ENCODE measurements around the gene ICAM4. TPM values are rescaled to one million over a fixed set of nuclear protein-coding genes. Genes with fewer than 3 reads are reported as not detected.
A peak's percentile ranks its signal among the peaks of the same experiment; 100 is the strongest.

The ICAM4 gene
- total and polyA plus RNA-seq, 7 experiments from 2014 or later, result 0.40 to 3.7 (median 0.73) TPM

DNA sequence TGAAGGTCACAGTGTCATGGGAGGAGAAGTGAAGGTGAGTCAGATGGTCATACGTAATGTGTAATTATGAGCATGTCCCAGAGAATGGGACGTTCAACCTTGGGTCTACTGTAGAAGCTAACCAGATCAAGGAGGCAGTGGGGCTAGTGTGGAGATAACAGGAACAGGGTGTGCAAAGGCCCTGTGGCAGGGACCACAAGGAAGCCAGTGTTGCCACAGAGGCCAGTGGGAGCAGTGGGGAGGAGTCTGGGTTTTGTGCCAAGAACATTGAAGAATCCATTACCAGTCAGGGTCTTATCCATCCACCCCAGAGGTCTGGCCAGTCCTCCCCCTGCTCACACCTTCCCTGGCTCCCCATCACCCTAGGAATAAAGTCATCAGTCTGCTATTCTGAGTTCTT, 31.4 kb upstream of the ICAM4 start:
- Histone ChIP-seq H3K27me3 (ENCODE audit: control insufficient read depth in 2 of 2, insufficient read depth in 2 of 2, low read length in 2 of 2) (no peaks in the 10 kb centered on the region), H3K27ac (ENCODE audit: low read depth, low read length) (no peak overlapping the region), H3K9me3 (ENCODE audit: control insufficient read depth in 2 of 3, low read length in 3 of 3) (no peaks in the 10 kb centered on the region), H3K36me3 (ENCODE audit: control insufficient read depth in 2 of 3, insufficient read depth in 3 of 3, low read length in 3 of 3) (peaks cover 0 to 58% (median 6%) of the 10 kb centered on the region in 3 experiments), H3K4me1 (ENCODE audit: control insufficient read depth in 2 of 2, insufficient read depth in 2 of 2, low read length in 2 of 2) (peaks cover 6 to 12% of the 10 kb centered on the region in 2 donors), H3K4me3 (ENCODE audit: low read length) (no peak overlapping the region)
- Mint-ChIP-seq H3K4me1 (peaks cover 12 to 41% (median 21%) of the 10 kb centered on the region in 7 donors), H3K36me3 (peaks cover 14 to 38% (median 23%) of the 10 kb centered on the region in 5 donors), H3K27ac (peak overlapping the region in 4 of 9 donors; percentile 33 to 70 (median 50)), H3K9me3 (peaks cover 0 to 5% (median 0%) of the 10 kb centered on the region in 11 donors), H3K4me3 (peak overlapping the region in 2 of 10 donors; percentile 32 to 34), H3K27me3 (no peaks in the 10 kb centered on the region)
- DNase-seq (no peak), ATAC-seq (no peak)
- ChIA-PET CTCF (no interaction called here), POLR2A (no interaction called here)
- intact Hi-C loops (cut with micrococcal nuclease), result loop anchor here in 1 of 2 donors (10.0 kb wide), 1 partner anchor 441 kb away; the partner anchor contains the start of gene FBXL12

DNA sequence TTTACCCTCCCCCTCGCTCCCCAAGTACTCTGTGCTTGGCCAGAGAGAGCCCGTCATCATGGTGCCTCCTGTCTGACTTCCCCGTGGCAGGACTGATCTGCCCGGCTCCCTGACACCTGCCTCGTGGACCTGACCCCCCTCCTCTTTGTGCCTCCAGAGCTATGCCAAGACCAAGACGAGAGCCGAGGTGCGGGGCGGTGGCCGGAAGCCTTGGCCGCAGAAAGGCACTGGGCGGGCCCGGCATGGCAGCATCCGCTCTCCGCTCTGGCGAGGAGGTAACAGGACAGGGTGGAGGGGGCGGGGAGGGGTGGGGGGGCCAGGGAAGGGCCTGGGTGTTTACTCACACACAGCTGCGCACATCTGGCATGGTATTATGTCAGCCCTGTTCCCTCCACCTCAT, 30.2 kb upstream of the ICAM4 start:
- ATAC-seq (no peak), DNase-seq (no peak)
- no peak overlapping the region for H3K4me3 Mint-ChIP-seq
- no peaks in the 10 kb centered on the region for H3K27me3 ChIP-seq (ENCODE audit: control insufficient read depth in 2 of 2, insufficient read depth in 2 of 2, low read length in 2 of 2)
- ChIA-PET POLR2A (no interaction called here), CTCF (interaction anchor here (0.6 to 4.6 kb wide), 3 partner anchors 62 to 134 kb away, joined by 4 to 40 read pairs (median 5); partner anchors contain the start of gene DNMT1)
- peaks cover 12 to 45% (median 21%) of the 10 kb centered on the region in 7 donors for H3K4me1 Mint-ChIP-seq
- H3K9me3 Mint-ChIP-seq, result peaks cover 0 to 5% (median 0%) of the 10 kb centered on the region in 11 donors
- H3K27ac ChIP-seq (ENCODE audit: low read depth, low read length), result no peak overlapping the region
- intact Hi-C loops (cut with micrococcal nuclease), result loop anchor here in 1 of 2 donors (10.0 kb wide), 1 partner anchor 442 kb away; the partner anchor contains the start of gene FBXL12
- H3K4me1 ChIP-seq (ENCODE audit: control insufficient read depth in 2 of 2, insufficient read depth in 2 of 2, low read length in 2 of 2), result peaks cover 6 to 8% of the 10 kb centered on the region in 2 donors
- no peak overlapping the region for H3K4me3 ChIP-seq (ENCODE audit: low read length)
- H3K9me3 ChIP-seq (ENCODE audit: control insufficient read depth in 2 of 3, low read length in 3 of 3), result no peaks in the 10 kb centered on the region
- H3K27ac Mint-ChIP-seq, result no peak overlapping the region
- peaks cover 14 to 38% (median 23%) of the 10 kb centered on the region in 5 donors for H3K36me3 Mint-ChIP-seq
- no peaks in the 10 kb centered on the region for H3K27me3 Mint-ChIP-seq
- peaks cover 0 to 58% (median 6%) of the 10 kb centered on the region in 3 experiments for H3K36me3 ChIP-seq (ENCODE audit: control insufficient read depth in 2 of 3, insufficient read depth in 3 of 3, low read length in 3 of 3)

DNA sequence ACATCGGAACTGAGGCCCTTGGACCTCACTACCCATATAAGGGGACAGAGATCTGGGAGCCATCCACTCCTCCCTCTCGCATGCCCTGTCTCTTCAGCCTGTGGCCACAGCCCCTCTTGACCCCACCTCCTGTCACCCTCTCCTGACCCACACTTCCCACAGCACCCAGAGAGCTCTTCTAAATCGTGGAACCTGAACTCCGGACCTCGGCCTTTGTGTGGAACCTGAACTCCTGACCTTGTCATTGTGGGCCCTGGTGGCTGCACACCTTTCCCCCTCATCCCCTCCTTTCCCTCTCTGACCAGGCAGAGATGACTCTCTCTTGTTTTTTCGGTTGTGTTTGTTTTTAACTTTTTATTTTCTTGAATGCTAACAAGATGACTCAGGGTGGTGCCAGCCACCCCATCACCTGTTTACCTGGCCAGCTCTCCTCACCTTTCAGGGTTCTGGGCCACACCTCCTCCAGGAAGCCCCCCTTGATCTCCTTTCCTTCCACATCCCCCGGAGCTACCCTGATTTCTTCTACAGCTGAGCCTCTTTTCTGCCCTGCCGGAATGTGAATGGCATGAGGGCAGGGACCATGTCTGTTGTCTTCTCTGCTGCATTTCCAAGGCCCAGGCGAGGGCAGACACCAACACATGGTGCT, 29.7 kb upstream of the ICAM4 start:
- ATAC-seq (no peak), DNase-seq (no peak)
- H3K4me1 Mint-ChIP-seq, result peaks cover 12 to 44% (median 16%) of the 10 kb centered on the region in 7 donors
- H3K27ac ChIP-seq (ENCODE audit: low read depth, low read length), result no peak overlapping the region
- H3K4me3 Mint-ChIP-seq, result peak overlapping the region in 2 of 10 donors; percentile 31 to 48
- peaks cover 6 to 8% of the 10 kb centered on the region in 2 donors for H3K4me1 ChIP-seq (ENCODE audit: control insufficient read depth in 2 of 2, insufficient read depth in 2 of 2, low read length in 2 of 2)
- ChIA-PET CTCF (interaction anchor here (0.6 to 4.6 kb wide), 5 partner anchors 62 to 153 kb away, joined by 4 to 40 read pairs (median 6); partner anchors contain the start of gene DNMT1), POLR2A (no interaction called here)
- peak overlapping the region in 1 of 9 donors; percentile 17 for H3K27ac Mint-ChIP-seq
- H3K4me3 ChIP-seq (ENCODE audit: low read length), result no peak overlapping the region
- no peaks in the 10 kb centered on the region for H3K9me3 ChIP-seq (ENCODE audit: control insufficient read depth in 2 of 3, low read length in 3 of 3)
- H3K9me3 Mint-ChIP-seq, result peaks cover 0 to 2% (median 0%) of the 10 kb centered on the region in 11 donors
- H3K36me3 ChIP-seq (ENCODE audit: control insufficient read depth in 2 of 3, insufficient read depth in 3 of 3, low read length in 3 of 3), result peaks cover 0 to 54% (median 6%) of the 10 kb centered on the region in 3 experiments
- peaks cover 14 to 37% (median 20%) of the 10 kb centered on the region in 5 donors for H3K36me3 Mint-ChIP-seq
- no peaks in the 10 kb centered on the region for H3K27me3 Mint-ChIP-seq
- intact Hi-C loops (cut with micrococcal nuclease), result loop anchor here in 1 of 2 donors (10.0 kb wide), 1 partner anchor 442 kb away; the partner anchor contains the start of gene FBXL12
- H3K27me3 ChIP-seq (ENCODE audit: control insufficient read depth in 2 of 2, insufficient read depth in 2 of 2, low read length in 2 of 2), result no peaks in the 10 kb centered on the region

DNA sequence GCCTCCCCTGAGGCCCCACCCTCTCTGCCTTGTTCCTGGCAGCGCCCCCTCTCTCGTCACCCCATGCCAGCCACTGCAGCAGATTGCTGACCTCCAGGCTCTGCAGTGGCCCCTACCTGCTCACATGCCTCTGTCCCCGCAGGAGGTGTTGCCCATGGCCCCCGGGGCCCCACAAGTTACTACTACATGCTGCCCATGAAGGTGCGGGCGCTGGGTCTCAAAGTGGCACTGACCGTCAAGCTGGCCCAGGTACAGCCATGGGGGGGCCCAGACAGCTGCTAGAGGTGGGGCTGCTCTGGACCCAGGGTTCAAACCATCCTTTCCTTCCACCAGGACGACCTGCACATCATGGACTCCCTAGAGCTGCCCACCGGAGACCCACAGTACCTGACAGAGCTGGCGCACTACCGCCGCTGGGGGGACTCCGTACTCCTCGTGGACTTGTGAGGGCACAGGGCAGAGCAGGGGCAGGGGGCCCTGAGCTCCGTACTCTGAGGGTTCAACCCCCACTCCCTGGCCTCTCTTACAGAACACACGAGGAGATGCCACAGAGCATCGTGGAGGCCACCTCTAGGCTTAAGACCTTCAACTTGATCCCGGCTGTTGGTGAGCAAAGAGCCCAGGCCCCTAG, 28.6 kb upstream of the ICAM4 start:
- H3K27me3 ChIP-seq (ENCODE audit: control insufficient read depth in 2 of 2, insufficient read depth in 2 of 2, low read length in 2 of 2), result no peaks in the 10 kb centered on the region
- ATAC-seq (no peak), DNase-seq (no peak)
- Mint-ChIP-seq H3K9me3 (peaks cover 0 to 2% (median 0%) of the 10 kb centered on the region in 11 donors), H3K36me3 (peaks cover 14 to 37% (median 20%) of the 10 kb centered on the region in 5 donors), H3K27ac (no peak overlapping the region), H3K4me3 (no peak overlapping the region), H3K27me3 (no peaks in the 10 kb centered on the region), H3K4me1 (peaks cover 6 to 38% (median 11%) of the 10 kb centered on the region in 7 donors)
- H3K9me3 ChIP-seq (ENCODE audit: control insufficient read depth in 2 of 3, low read length in 3 of 3), result no peaks in the 10 kb centered on the region
- POLR2A ChIA-PET, result interaction anchor here (0.6 to 1.1 kb wide), 2 partner anchors 131 to 133 kb away, joined by 4 to 5 read pairs; no protein-coding TSS in a partner anchor
- intact Hi-C loops (cut with micrococcal nuclease), result loop anchor here in 1 of 2 donors (10.0 kb wide), 1 partner anchor 443 kb away; the partner anchor contains the start of gene FBXL12
- no peaks in the 10 kb centered on the region for H3K4me1 ChIP-seq (ENCODE audit: control insufficient read depth in 2 of 2, insufficient read depth in 2 of 2, low read length in 2 of 2)
- H3K27ac ChIP-seq (ENCODE audit: low read depth, low read length), result no peak overlapping the region
- no peak overlapping the region for H3K4me3 ChIP-seq (ENCODE audit: low read length)
- CTCF ChIA-PET, result interaction anchor here (0.6 to 4.6 kb wide), 11 partner anchors 8 to 154 kb away, joined by 3 to 40 read pairs (median 5); partner anchors contain the start of gene ICAM1
- H3K36me3 ChIP-seq (ENCODE audit: control insufficient read depth in 2 of 3, insufficient read depth in 3 of 3, low read length in 3 of 3), result peaks cover 0 to 51% (median 6%) of the 10 kb centered on the region in 3 experiments

DNA sequence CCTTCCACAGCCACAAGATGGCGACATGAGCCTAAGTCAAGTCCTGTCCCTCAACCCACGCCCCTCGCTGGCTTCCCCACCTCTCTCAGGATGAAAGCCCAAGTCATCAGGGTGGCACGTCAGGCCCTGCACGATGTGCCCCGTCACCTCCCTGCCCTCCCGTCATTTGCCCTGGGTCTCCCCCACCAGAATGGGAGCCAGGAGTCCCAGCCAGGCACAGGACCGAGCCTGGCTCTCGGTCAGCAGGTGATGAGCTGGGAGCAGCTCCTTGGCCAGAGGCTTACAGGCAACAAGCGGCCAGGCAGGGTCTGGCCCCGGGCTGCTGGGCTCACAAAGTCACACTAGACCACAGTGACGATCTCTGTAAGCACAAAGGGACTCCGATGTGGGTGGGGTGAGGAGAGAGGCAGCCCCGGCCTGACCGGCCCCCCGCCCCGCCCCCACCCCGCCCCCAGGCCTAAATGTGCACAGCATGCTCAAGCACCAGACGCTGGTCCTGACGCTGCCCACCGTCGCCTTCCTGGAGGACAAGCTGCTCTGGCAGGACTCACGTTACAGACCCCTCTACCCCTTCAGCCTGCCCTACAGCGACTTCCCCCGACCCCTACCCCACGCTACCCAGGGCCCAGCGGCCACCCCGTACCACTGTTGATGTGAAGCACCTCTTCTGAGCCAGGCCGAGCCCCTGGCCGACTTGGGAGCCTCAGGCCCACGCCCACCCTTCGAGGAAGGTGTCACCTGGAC, 27.4 kb upstream of the ICAM4 start:
- peaks cover 0 to 51% (median 6%) of the 10 kb centered on the region in 3 experiments for H3K36me3 ChIP-seq (ENCODE audit: control insufficient read depth in 2 of 3, insufficient read depth in 3 of 3, low read length in 3 of 3)
- Mint-ChIP-seq H3K27ac (peak overlapping the region in 1 of 9 donors; percentile 87), H3K36me3 (peaks cover 14 to 31% (median 17%) of the 10 kb centered on the region in 5 donors), H3K4me1 (peaks cover 0 to 29% (median 4%) of the 10 kb centered on the region in 7 donors), H3K9me3 (no peaks in the 10 kb centered on the region), H3K27me3 (no peaks in the 10 kb centered on the region), H3K4me3 (peak overlapping the region in 1 of 10 donors; percentile 49)
- CTCF ChIA-PET, result interaction anchor here (0.5 to 4.6 kb wide), 14 partner anchors 9 to 156 kb away, joined by 3 to 40 read pairs (median 5); partner anchors contain the start of gene ICAM1
- H3K9me3 ChIP-seq (ENCODE audit: control insufficient read depth in 2 of 3, low read length in 3 of 3), result no peaks in the 10 kb centered on the region
- DNase-seq (peak; percentile 61 to 88 (median 82)), ATAC-seq (peak; percentile 95)
- H3K27me3 ChIP-seq (ENCODE audit: control insufficient read depth in 2 of 2, insufficient read depth in 2 of 2, low read length in 2 of 2), result no peaks in the 10 kb centered on the region
- no peak overlapping the region for H3K27ac ChIP-seq (ENCODE audit: low read depth, low read length)
- H3K4me1 ChIP-seq (ENCODE audit: control insufficient read depth in 2 of 2, insufficient read depth in 2 of 2, low read length in 2 of 2), result no peaks in the 10 kb centered on the region
- no peak overlapping the region for H3K4me3 ChIP-seq (ENCODE audit: low read length)
- POLR2A ChIA-PET, result interaction anchor here (0.6 to 1.1 kb wide), 5 partner anchors 28 to 163 kb away, joined by 3 to 5 read pairs (median 3); partner anchors contain the start of gene PDE4A
- intact Hi-C loops (cut with micrococcal nuclease), result loop anchor here (1.0 to 10.0 kb wide), 3 partner anchors 10 to 445 kb away; partner anchors contain the start of gene FBXL12 (in 1 of the 2)

Data from naive thymus-derived CD4-positive, alpha-beta T cell (primary cell).